ENCODE measurements around the gene CREB1.

GRCh38 chr2:207640661-207641060, 110.9 kb downstream of the CREB1 start:
- no peak for TF ChIP-seq POLR2A (IDR thresholded peaks at IDR 0.05; ENCODE audit: low read length)
- TF ChIP-seq GATA1 (IDR thresholded peaks at IDR 0.05; ENCODE audit: low read depth, low read length) = no peak

All from erythroblast (primary cell).